Osteoblast (primary cell): ENCODE data around the gene STK32C. TPM values are rescaled to one million over a fixed set of nuclear protein-coding genes. Genes with fewer than 3 reads are reported as not detected.
"Not testable (repeated sequence)": the region's sequence is repeated elsewhere in the genome, so short reads cannot be mapped to it uniquely, and the experiment has no call there.

ENCODE experiments used
- DNase-seq: peaks from one replicate; pipeline ENCODE4 v3.0.0; 2011; ENCODE audit warnings: low spot score, mixed read lengths; ENCODE audit not compliant: insufficient read length; ENCODE audit errors: missing footprints
- H2AFZ ChIP-seq: 2 replicates; pipeline ENCODE4 v1.6.0; 2011; ENCODE audit warnings: mild to moderate bottlenecking, low read length
- H3K27ac ChIP-seq: 2 replicates; pipeline ENCODE4 v1.5.1; 2011; ENCODE audit warnings: mild to moderate bottlenecking, low read depth, low read length, moderate library complexity
- H3K27me3 ChIP-seq: 2 replicates; pipeline ENCODE4 v1.6.0; 2012; ENCODE audit warnings: mild to moderate bottlenecking, control low read depth, inconsistent platforms, low read length, moderate library complexity; ENCODE audit not compliant: insufficient read depth
- H3K36me3 ChIP-seq: 2 replicates; pipeline ENCODE4 v1.5.1; 2011; ENCODE audit warnings: mild to moderate bottlenecking, low read length, control low read depth, moderate library complexity; ENCODE audit not compliant: insufficient read depth
- H3K4me1 ChIP-seq: 2 replicates; pipeline ENCODE4 v1.5.1; 2011; ENCODE audit warnings: mild to moderate bottlenecking, low read length, control low read depth, moderate library complexity; ENCODE audit not compliant: insufficient read depth
- H3K4me2 ChIP-seq: 2 replicates; pipeline ENCODE4 v1.6.0; 2011; ENCODE audit warnings: mild to moderate bottlenecking, low read length; ENCODE audit not compliant: insufficient read depth
- H3K4me3 ChIP-seq: fragments of 200-600 bp; sonication (generic); 3 replicates; pipeline ENCODE4 v1.5.1; 2012; ENCODE audit warnings: mild to moderate bottlenecking, low read length, inconsistent platforms; ENCODE audit not compliant: insufficient read depth
- H3K79me2 ChIP-seq: 2 replicates; pipeline ENCODE4 v1.6.0; 2012; ENCODE audit warnings: mild to moderate bottlenecking, low read length, control low read depth, inconsistent platforms; ENCODE audit not compliant: insufficient read depth
- H3K9me3 ChIP-seq: 2 replicates; pipeline ENCODE4 v1.5.1; 2011; ENCODE audit warnings: low read depth, low read length, control low read depth
- H4K20me1 ChIP-seq: 2 replicates; pipeline ENCODE4 v1.6.0; 2012; ENCODE audit warnings: mild to moderate bottlenecking, low read length, control low read depth; ENCODE audit not compliant: insufficient read depth
- total RNA-seq: library from RNA; depleted of rRNA; stranded (reverse); fragments of >200 nt; gene quantifications from 2 replicates; pipeline ENCODE4 v1.2.3, GENCODE V29; 2012
- TF ChIP-seq, protein P1 (sequence below): IDR thresholded peaks from 2 replicates; pipeline ENCODE4 v1.5.1; 2011; ENCODE audit warnings: mild to moderate bottlenecking, low read depth, low read length, moderate library complexity; ENCODE audit errors: extremely low read depth

The STK32C gene
- total RNA-seq, 1 donor: 14.5 TPM

DNA sequence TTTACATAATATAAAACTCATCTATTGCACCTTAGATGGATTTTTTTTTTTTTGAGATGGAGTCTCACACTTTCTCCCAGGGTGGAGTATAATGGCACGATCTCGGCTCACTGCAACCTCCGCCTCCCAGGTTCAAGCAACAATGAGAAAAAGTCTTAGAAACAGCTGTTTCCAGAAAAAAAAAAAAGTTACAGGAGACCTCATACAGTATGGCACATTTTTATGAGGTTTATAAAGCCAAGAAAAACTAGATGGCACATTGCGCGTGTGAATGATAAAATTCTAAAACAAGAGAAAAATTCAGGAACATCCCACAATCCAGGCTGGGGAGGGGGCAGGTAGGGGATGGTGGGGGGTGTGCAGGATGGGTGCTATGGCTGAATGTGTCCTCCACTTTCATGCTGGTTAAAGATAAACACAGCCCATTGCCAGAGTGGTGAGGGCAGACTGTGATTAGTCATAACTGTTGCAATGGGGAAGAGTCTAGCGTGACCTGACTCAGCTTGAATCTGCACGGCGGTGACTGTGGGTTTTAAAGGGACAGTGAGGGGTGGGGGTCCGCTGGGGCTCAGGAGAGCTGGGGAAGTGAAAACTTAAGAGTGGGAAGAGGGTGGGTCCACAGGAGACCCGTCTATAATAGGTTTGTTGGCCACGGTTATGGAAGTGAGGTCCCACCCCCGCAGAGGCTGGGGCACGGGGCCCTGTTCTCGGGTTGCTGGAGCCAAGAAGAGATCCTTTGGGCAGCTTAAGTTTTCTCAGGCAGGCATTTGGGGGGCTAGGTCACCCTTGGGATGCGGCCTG is 12.3 kb upstream of the STK32C start:
- Histone ChIP-seq H3K4me3 (peak overlapping the region; percentile 44), H3K79me2 (peaks cover 4% of the 10 kb centered on the region), H2AFZ (peak overlapping the region; percentile 71)

DNA sequence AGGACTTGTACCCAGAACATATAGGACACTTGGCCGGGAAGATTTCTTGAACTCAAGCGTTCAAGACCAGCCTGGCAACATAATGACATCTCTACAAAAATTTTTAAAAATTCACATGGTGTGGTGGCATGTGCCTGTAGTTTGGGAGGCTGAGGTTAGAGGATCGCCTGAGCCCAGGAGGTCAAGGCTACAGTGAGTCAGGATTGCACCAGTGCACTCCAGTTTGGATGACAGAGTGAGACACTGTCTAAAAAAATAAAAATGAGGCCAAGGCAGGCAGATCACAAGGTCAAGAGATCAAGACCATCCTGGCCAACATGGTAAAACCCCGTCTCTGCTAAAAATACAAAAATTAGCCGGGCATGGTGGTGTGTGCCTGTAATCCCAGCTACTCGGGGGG is 9.7 kb upstream of the STK32C start:
- H3K4me3 ChIP-seq, H3K79me2 ChIP-seq, H2AFZ ChIP-seq, H3K4me2 ChIP-seq, H3K27me3 ChIP-seq, H3K9me3 ChIP-seq, H3K27ac ChIP-seq, H4K20me1 ChIP-seq, DNase-seq, H3K36me3 ChIP-seq: not testable (repeated sequence)
- peaks cover 26% of the 10 kb centered on the region for H3K4me1 ChIP-seq

More for the DNA sequence above, 12.3 kb upstream of the STK32C start:
- no peaks in the 10 kb centered on the region for H4K20me1 ChIP-seq
- peak overlapping the region; percentile 73 for H3K4me2 ChIP-seq
- no peaks in the 10 kb centered on the region for H3K27me3 ChIP-seq
- no peaks in the 10 kb centered on the region for H3K9me3 ChIP-seq
- peak; percentile 96 for DNase-seq
- H3K36me3 ChIP-seq: no peaks in the 10 kb centered on the region
- TF ChIP-seq, protein P1, sequence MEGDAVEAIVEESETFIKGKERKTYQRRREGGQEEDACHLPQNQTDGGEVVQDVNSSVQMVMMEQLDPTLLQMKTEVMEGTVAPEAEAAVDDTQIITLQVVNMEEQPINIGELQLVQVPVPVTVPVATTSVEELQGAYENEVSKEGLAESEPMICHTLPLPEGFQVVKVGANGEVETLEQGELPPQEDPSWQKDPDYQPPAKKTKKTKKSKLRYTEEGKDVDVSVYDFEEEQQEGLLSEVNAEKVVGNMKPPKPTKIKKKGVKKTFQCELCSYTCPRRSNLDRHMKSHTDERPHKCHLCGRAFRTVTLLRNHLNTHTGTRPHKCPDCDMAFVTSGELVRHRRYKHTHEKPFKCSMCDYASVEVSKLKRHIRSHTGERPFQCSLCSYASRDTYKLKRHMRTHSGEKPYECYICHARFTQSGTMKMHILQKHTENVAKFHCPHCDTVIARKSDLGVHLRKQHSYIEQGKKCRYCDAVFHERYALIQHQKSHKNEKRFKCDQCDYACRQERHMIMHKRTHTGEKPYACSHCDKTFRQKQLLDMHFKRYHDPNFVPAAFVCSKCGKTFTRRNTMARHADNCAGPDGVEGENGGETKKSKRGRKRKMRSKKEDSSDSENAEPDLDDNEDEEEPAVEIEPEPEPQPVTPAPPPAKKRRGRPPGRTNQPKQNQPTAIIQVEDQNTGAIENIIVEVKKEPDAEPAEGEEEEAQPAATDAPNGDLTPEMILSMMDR: no peak
- peak overlapping the region; percentile 89 for H3K27ac ChIP-seq
- peaks cover 36% of the 10 kb centered on the region for H3K4me1 ChIP-seq

DNA sequence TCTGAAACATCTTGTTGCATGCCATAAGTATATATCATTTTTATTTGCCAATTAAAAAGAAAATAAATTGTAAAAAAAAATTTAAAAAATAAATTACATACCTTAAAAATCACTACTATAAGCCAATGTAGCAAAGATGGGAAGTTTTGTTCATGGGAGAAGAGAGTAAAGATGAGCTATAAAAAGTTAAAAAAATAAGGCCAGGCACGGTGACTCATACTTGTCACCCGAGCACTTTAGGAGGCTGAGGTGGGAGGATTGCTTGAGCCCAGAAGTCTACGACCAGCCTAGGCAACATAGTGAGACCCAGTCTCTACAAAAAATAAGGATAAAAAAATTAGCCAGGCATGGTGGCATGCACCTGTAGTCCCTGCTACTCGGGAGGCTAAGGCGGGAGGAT is 8.4 kb upstream of the STK32C start:
- H3K27ac ChIP-seq: no peak overlapping the region
- no peaks in the 10 kb centered on the region for H3K79me2 ChIP-seq
- no peaks in the 10 kb centered on the region for H4K20me1 ChIP-seq
- no peaks in the 10 kb centered on the region for H3K27me3 ChIP-seq
- H2AFZ ChIP-seq: no peak overlapping the region
- H3K4me1 ChIP-seq: peaks cover 21% of the 10 kb centered on the region
- no peaks in the 10 kb centered on the region for H3K36me3 ChIP-seq
- no peak overlapping the region for H3K4me3 ChIP-seq
- no peaks in the 10 kb centered on the region for H3K9me3 ChIP-seq
- TF ChIP-seq, protein P1: no peak
- H3K4me2 ChIP-seq: no peak overlapping the region
- DNase-seq: no peak

DNA sequence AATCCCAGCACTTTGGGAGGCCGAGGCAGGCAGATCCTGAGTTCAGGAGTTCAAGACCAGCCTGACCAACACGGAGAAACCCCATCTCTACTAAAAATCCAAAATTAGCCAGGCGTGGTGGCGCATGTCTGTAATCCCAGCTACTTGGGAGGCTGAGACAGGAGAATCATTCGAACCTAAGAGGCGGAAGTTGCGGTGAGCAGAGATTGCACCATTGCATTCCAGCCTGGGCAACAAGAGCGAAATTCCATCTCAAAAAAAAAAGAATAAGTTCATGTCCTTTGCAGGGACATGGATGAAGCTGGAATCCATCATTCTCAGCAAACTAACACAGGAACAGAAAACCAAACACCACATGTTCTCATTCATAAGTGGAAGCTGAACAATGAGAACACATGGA is 7.1 kb upstream of the STK32C start:
- not testable (repeated sequence) for H3K36me3 ChIP-seq, H3K79me2 ChIP-seq, H3K27me3 ChIP-seq, H3K9me3 ChIP-seq, H3K4me2 ChIP-seq, DNase-seq, H3K4me3 ChIP-seq, H4K20me1 ChIP-seq, H3K27ac ChIP-seq, H2AFZ ChIP-seq
- H3K4me1 ChIP-seq: peaks cover 12% of the 10 kb centered on the region

DNA sequence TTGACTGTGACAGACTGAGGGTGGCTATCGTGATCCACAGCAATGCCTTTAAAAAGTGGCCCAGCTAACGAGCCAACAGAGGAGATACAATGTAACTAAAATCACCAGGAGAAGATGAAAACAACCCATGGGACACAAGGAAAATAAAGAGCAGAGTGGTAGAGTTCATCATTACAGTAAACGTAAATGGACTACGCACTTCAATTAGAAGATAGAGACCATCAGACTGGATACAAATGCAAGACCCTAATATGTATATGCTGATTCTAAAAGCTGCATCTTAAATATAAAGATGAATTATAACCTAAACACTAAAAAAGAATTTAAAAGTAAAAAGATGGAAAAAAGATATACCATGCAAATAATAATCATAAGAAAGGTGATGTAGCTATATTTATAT is 6.6 kb upstream of the STK32C start:
- DNase-seq: no peak
- H3K4me2 ChIP-seq: no peak overlapping the region
- no peaks in the 10 kb centered on the region for H3K36me3 ChIP-seq
- no peaks in the 10 kb centered on the region for H3K9me3 ChIP-seq
- H3K27me3 ChIP-seq: peaks cover 5% of the 10 kb centered on the region
- H2AFZ ChIP-seq: no peak overlapping the region
- no peaks in the 10 kb centered on the region for H4K20me1 ChIP-seq
- H3K27ac ChIP-seq: no peak overlapping the region
- no peaks in the 10 kb centered on the region for H3K79me2 ChIP-seq
- peaks cover 7% of the 10 kb centered on the region for H3K4me1 ChIP-seq
- TF ChIP-seq, protein P1: no peak
- H3K4me3 ChIP-seq: no peak overlapping the region
